Osteocyte (in vitro differentiated cells): ENCODE measurements around the gene SPANXD. TPM values are rescaled to one million over a fixed set of nuclear protein-coding genes. Genes with fewer than 3 reads are reported as not detected.
"Not testable (repeated sequence)": the region's sequence is repeated elsewhere in the genome, so short reads cannot be mapped to it uniquely, and the experiment has no call there.

ENCODE experiments used
- DNase-seq: peaks from one replicate; pipeline ENCODE4 v3.0.0; 2021; ENCODE audit warnings: mixed read lengths; ENCODE audit not compliant: unreplicated experiment; ENCODE audit errors: extremely low spot score
- H3K27ac Mint-ChIP-seq: one replicate; pipeline ENCODE4 v1.8.0; 2021; ENCODE audit warnings: mild to moderate bottlenecking, mixed read lengths; ENCODE audit not compliant: unreplicated experiment
- H3K27me3 Mint-ChIP-seq: one replicate; pipeline ENCODE4 v1.8.0; 2021; ENCODE audit warnings: mixed read lengths; ENCODE audit not compliant: unreplicated experiment
- H3K36me3 Mint-ChIP-seq: one replicate; pipeline ENCODE4 v1.8.0; 2021; ENCODE audit warnings: mixed read lengths; ENCODE audit not compliant: unreplicated experiment
- H3K4me1 Mint-ChIP-seq: one replicate; pipeline ENCODE4 v1.8.0; 2021; ENCODE audit warnings: mixed read lengths; ENCODE audit not compliant: unreplicated experiment
- H3K4me3 Mint-ChIP-seq: one replicate; pipeline ENCODE4 v1.8.0; 2021; ENCODE audit warnings: mild to moderate bottlenecking, moderate library complexity, mixed read lengths; ENCODE audit not compliant: unreplicated experiment
- H3K9me3 Mint-ChIP-seq: one replicate; pipeline ENCODE4 v1.8.0; 2021; ENCODE audit warnings: mixed read lengths; ENCODE audit not compliant: unreplicated experiment
- CTCF ChIP-seq: fragments of 200-600 bp; sonication (generic); IDR thresholded peaks from 2 replicates; pipeline ENCODE4 v1.5.0; 2021; ENCODE audit warnings: antibody characterized with exemption, mild to moderate bottlenecking, moderate library complexity
- long read RNA-seq: library from polyadenylated mRNA; unstranded; transcript quantifications from one replicate; pipeline ENCODE4 v2.0.0, GENCODE V29; 2021
- total RNA-seq: library from RNA; stranded (reverse); gene quantifications from 2 replicates; pipeline ENCODE4 v1.2.1, GENCODE V29; 2021

Gene SPANXD
- total RNA-seq = not detected in 2 replicates
- long read RNA-seq = 0 reads

GRCh38 chrX:141698639-141699038 is at the start of gene SPANXD:
SPANXD (minus strand) TSS chrX:141698739; CDS start chrX:141698405, 334 bp downstream.
- DNase-seq, H3K36me3 Mint-ChIP-seq, H3K4me3 Mint-ChIP-seq, H3K9me3 Mint-ChIP-seq, H3K27me3 Mint-ChIP-seq, H3K27ac Mint-ChIP-seq, H3K4me1 Mint-ChIP-seq: not testable (repeated sequence)

GRCh38 chrX:141742666-141743065 is 44.1 kb upstream of the SPANXD start:
- H3K27ac Mint-ChIP-seq = no peak overlapping the region
- peaks cover 9% of the 10 kb centered on the region for H3K9me3 Mint-ChIP-seq
- H3K27me3 Mint-ChIP-seq = no peaks in the 10 kb centered on the region
- no peak for DNase-seq
- no peak overlapping the region for H3K4me3 Mint-ChIP-seq
- H3K4me1 Mint-ChIP-seq = no peaks in the 10 kb centered on the region
- TF ChIP-seq CTCF = no peak
- H3K36me3 Mint-ChIP-seq = no peaks in the 10 kb centered on the region

GRCh38 chrX:141736656-141737055 is 38.1 kb upstream of the SPANXD start:
- no peak overlapping the region for H3K27ac Mint-ChIP-seq

GRCh38 chrX:141733371-141733770 is 34.8 kb upstream of the SPANXD start:
- no peak overlapping the region for H3K4me3 Mint-ChIP-seq
- no peaks in the 10 kb centered on the region for H3K9me3 Mint-ChIP-seq
- no peak overlapping the region for H3K27ac Mint-ChIP-seq
- no peaks in the 10 kb centered on the region for H3K36me3 Mint-ChIP-seq
- no peak for DNase-seq
- no peaks in the 10 kb centered on the region for H3K4me1 Mint-ChIP-seq
- no peaks in the 10 kb centered on the region for H3K27me3 Mint-ChIP-seq
- no peak for TF ChIP-seq CTCF

More at GRCh38 chrX:141736656-141737055, 38.1 kb upstream of the SPANXD start:
- Mint-ChIP-seq H3K27me3 (no peaks in the 10 kb centered on the region), H3K4me3 (no peak overlapping the region), H3K9me3 (no peaks in the 10 kb centered on the region), H3K36me3 (no peaks in the 10 kb centered on the region), H3K4me1 (no peaks in the 10 kb centered on the region)
- no peak for DNase-seq
- TF ChIP-seq CTCF = no peak

- Mint-ChIP-seq H3K4me3 (no peak overlapping the region), H3K4me1 (no peaks in the 10 kb centered on the region), H3K27ac (no peak overlapping the region), H3K36me3 (no peaks in the 10 kb centered on the region), H3K27me3 (no peaks in the 10 kb centered on the region), H3K9me3 (no peaks in the 10 kb centered on the region)
- no peak for DNase-seq
- TF ChIP-seq CTCF = no peak
These were observed 33.5 kb upstream of the SPANXD start for GRCh38 chrX:141732031-141732430.

- no peak for TF ChIP-seq CTCF
- Mint-ChIP-seq H3K27ac (no peak overlapping the region), H3K4me1 (no peaks in the 10 kb centered on the region), H3K4me3 (no peak overlapping the region), H3K9me3 (no peaks in the 10 kb centered on the region), H3K36me3 (no peaks in the 10 kb centered on the region), H3K27me3 (no peaks in the 10 kb centered on the region)
- DNase-seq = no peak
These were observed 25.6 kb upstream of the SPANXD start for GRCh38 chrX:141724186-141724585.
